Panc1 (cell line): ENCODE results near the gene COMMD10.

Experiments used
- CTCF ChIP-seq: fragments of 450-650 bp; IDR thresholded peaks from 2 replicates; pipeline ENCODE4 v1.5.1; 2017; ENCODE audit warnings: mild to moderate bottlenecking
- POLR2AphosphoS5 ChIP-seq: IDR thresholded peaks from 2 replicates; pipeline ENCODE4 v1.6.1; 2012; ENCODE audit warnings: mild to moderate bottlenecking, low read depth, low read length, moderate library complexity
- REST ChIP-seq, 2 experiments: IDR thresholded peaks; 2 replicates each; pipeline ENCODE4 v1.6.1; 2011 to 2012; ENCODE audit warnings: low read depth in 2 of 2, control low read depth in 1 of 2, low read length in 1 of 2, mild to moderate bottlenecking in 1 of 2, moderate library complexity in 1 of 2; ENCODE audit not compliant: insufficient read depth in 1 of 2
- TCF7L2 ChIP-seq: IDR thresholded peaks from 2 replicates; pipeline ENCODE4 v1.6.1; 2011; ENCODE audit warnings: mild to moderate bottlenecking, low read depth, low read length, inconsistent platforms

- TF ChIP-seq CTCF (no peak), POLR2AphosphoS5 (no peak), TCF7L2 (no peak), REST (IDR thresholded peaks at IDR 0.05; ENCODE audit: insufficient read depth in 1 of 2, low read depth in 2 of 2, low read length in 1 of 2) (no peak)
Measured at GRCh38 chr5:116035123-116035522, 49.7 kb upstream of the COMMD10 start.
